HS-27A (cell line): ENCODE data around the gene DND1.
"Not testable (repeated sequence)": the region's sequence is repeated elsewhere in the genome, so short reads cannot be mapped to it uniquely, and the experiment has no call there.

Experiments
- DNase-seq: peaks from one replicate; pipeline ENCODE4 v3.0.0-alpha.2; 2012; ENCODE audit warnings: low read depth, missing footprints

Gene DND1

GRCh38 chr5:140630292-140631035 lies 42.9 kb downstream of the DND1 start:
- DNase-seq = no peak

- no peak for DNase-seq
Observed at GRCh38 chr5:140628711-140629110, 44.7 kb downstream of the DND1 start.

- no peak for DNase-seq
Observed at GRCh38 chr5:140627972-140628371, 45.4 kb downstream of the DND1 start.

DNA sequence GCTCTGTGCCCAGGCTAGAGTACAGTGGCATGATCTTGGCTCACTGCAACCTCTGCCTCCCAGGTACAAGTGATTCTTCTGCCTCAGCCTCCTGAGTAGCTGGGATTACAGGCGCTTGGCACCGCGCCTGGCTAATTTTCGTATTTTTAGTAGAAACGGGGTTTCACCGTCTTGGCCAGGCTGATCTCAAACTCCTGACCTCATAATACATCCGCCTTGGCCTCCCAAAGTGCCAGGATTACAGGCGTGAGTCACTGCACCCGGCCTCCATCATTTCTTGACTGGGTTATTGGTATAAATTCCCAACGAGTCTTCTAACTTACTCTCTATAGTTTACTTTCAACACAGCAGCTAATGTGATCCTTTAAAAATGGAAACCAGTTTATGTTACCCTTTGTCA lies 48.5 kb downstream of the DND1 start:
- DNase-seq = not testable (repeated sequence)

GRCh38 chr5:140623061-140623460 lies 50.3 kb downstream of the DND1 start:
- not testable (repeated sequence) for DNase-seq

DNA sequence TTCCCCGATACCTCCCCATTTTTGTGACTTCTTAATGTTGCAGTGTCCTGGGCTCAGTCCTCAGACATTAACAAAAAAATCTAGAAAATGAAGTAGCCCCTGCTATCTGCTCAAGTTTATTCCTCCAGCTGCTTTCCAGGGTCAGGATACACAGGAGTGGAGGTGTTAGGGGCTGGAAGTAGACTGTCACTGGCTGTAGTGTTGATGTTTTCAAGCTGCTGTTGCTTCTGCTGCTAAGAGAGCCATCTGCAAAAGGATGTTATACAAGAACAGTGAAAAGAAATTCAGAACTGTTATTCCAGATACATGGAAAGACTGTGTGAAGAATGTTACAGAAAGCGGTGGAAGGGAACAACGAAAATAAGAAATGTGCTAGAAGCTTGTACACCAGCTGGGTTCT lies 51.1 kb downstream of the DND1 start:
- no peak for DNase-seq
